Ovary (tissue), 9 donors: Measurements from ENCODE around the gene SH2D4B. TPM values are rescaled to one million over a fixed set of nuclear protein-coding genes. Genes with fewer than 3 reads are reported as not detected.

Source experiments
- DNase-seq, 5 donors: peaks; one replicate each; pipeline ENCODE4 v3.0.0-alpha.2; 2019 to 2020
- H3K27ac ChIP-seq, 2 donors: fragments of 200-600 bp; one replicate each; pipeline versions ENCODE4 v1.5.1 to v1.8.0; 2019 to 2022
- H3K27me3 ChIP-seq: fragments of 200-600 bp; one replicate; pipeline ENCODE4 v1.8.0; 2022
- H3K36me3 ChIP-seq: fragments of 200-600 bp; sonication (generic); one replicate; pipeline ENCODE4 v1.5.1; 2019
- H3K4me1 ChIP-seq: one replicate; pipeline ENCODE4 v1.8.1; 2013; ENCODE audit warnings: mild to moderate bottlenecking, moderate library complexity; ENCODE audit not compliant: insufficient read depth
- H3K4me3 ChIP-seq: fragments of 200-600 bp; sonication (generic); one replicate; pipeline ENCODE4 v1.5.1; 2017
- H3K9me3 ChIP-seq, 2 donors: fragments of 200-600 bp in 1 of 2; sonication (generic) in 1 of 2; one replicate each; pipeline versions ENCODE4 v1.5.1 to v1.8.1; 2013 to 2019; ENCODE audit warnings: mild to moderate bottlenecking in 1 of 2, moderate library complexity in 1 of 2
- EP300 ChIP-seq: sonication (generic); formaldehyde crosslinking; IDR thresholded peaks from one replicate; pipeline ENCODE4 v1.6.1; 2017; ENCODE audit warnings: antibody characterized with exemption
- POLR2A ChIP-seq: fragments of 450-650 bp; IDR thresholded peaks from one replicate; pipeline ENCODE4 v1.6.1; 2017; ENCODE audit warnings: antibody characterized with exemption, mild to moderate bottlenecking, moderate library complexity
- WGBS, 3 donors: extraction: QIAGEN DNeasy Blood & Tissue Kit in 1 of 3; methylation state at CpG; one replicate each; pipeline versions ENCODE4 v1.1.5 to v1.1.7; 2013 to 2017; 5-methylcytosine and 5-hydroxymethylcytosine counted together
- intact Hi-C, 4 donors: fragments of 100-400 bp; cut with DNase I; formaldehyde crosslinking; loops; one replicate each; pipeline versions ENCODE4 v1.11.0 to v1.15.1; 2022 to 2023
- polyA plus RNA-seq, 2 donors: library from polyadenylated mRNA; stranded (reverse); fragments of 200-250 nt in 1 of 2; fragments of 350-450 nt in 1 of 2; fragmentation: Illumina TruSeq in 1 of 2; extraction: RNeasy Lipid Tissue Mini Kit (QIAGEN cat#74804) in 1 of 2; gene quantifications; one replicate each; pipeline ENCODE4 v1.2.3, GENCODE V29; 2013 to 2014
- total RNA-seq, 7 donors: library from RNA; depleted of rRNA in 2 of 7; stranded (reverse); fragments of >200 nt in 2 of 7; fragmentation: NEBNext Ultra II Directional in 3 of 7; extraction: Animal tissue kit (Norgen Biotek cat#: 25700) in 3 of 7; gene quantifications; one replicate each; pipeline versions ENCODE4 v1.1.0 to v1.2.4, GENCODE V29; 2016 to 2023
- TF ChIP-seq, protein P1 (sequence below), 3 donors: fragments of 450-650 bp in 2 of 3; fragments of 200-600 bp in 1 of 3; IDR thresholded peaks; one replicate each; pipeline versions ENCODE4 v1.5.1 to v1.8.0; 2016 to 2022; ENCODE audit warnings: antibody characterized with exemption in 3 of 3, mild to moderate bottlenecking in 1 of 3
- donor health status: DM: no; HTN: no; CAD: no; lungs with moderate emphysema.
- donor health status: DM: no; HTN: no; CAD: no.
- donor health status: Bipolar disorder and iron deficiency.
- donor health status: DM: yes; HTN: yes; CAD: no.
- donor health status: DM: no; HTN: no; CAD: no.
- donor health status: DM: yes; HTN: yes; CAD: no.

Gene SH2D4B
- total and polyA plus RNA-seq, 9 donors: 0.05 to 0.53 (median 0.10) TPM; not detected in 5

DNA sequence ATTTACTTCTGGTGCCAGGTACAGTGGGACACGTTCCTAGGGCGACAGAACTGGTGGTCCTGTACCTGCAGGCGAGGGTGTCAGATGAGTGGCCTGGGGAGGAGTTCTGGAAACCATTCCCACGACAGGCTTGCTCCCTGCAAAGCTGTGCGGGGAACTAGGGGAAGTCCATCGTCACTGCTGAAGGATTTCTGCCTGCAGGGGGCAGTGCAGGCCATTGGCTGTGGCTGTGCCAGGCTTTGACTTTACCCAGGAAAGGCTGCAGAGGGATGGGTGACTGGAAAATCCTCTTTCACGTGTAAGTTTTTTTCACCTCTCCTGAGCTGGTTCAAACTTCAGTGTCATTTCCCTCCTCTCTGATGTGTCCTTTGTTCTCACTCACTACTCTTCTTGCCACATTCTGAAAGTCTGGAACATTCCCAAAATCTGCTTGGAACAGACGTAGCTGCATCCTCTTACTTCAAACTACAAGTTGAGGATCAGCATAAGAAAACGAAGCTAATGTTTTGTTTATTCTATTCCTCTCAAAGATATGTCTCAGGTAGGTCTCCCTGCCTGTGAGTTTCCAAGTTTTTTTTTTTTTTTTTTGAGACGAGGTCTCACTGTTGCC is 126.5 kb downstream of the SH2D4B start:
- Histone ChIP-seq H3K9me3 (no peaks in the 10 kb centered on the region), H3K27ac (no peak overlapping the region), H3K36me3 (no peaks in the 10 kb centered on the region), H3K27me3 (no peaks in the 10 kb centered on the region), H3K4me1 (no peaks in the 10 kb centered on the region), H3K4me3 (no peak overlapping the region)
- peak; percentile 58 to 83 (median 68) for DNase-seq
- intact Hi-C loops: loop anchor here in 1 of 4 donors (5.0 kb wide), 1 partner anchor 222 kb away; no protein-coding TSS in a partner anchor
- no peak for TF ChIP-seq POLR2A
- no peak for TF ChIP-seq EP300
- TF ChIP-seq, protein P1, sequence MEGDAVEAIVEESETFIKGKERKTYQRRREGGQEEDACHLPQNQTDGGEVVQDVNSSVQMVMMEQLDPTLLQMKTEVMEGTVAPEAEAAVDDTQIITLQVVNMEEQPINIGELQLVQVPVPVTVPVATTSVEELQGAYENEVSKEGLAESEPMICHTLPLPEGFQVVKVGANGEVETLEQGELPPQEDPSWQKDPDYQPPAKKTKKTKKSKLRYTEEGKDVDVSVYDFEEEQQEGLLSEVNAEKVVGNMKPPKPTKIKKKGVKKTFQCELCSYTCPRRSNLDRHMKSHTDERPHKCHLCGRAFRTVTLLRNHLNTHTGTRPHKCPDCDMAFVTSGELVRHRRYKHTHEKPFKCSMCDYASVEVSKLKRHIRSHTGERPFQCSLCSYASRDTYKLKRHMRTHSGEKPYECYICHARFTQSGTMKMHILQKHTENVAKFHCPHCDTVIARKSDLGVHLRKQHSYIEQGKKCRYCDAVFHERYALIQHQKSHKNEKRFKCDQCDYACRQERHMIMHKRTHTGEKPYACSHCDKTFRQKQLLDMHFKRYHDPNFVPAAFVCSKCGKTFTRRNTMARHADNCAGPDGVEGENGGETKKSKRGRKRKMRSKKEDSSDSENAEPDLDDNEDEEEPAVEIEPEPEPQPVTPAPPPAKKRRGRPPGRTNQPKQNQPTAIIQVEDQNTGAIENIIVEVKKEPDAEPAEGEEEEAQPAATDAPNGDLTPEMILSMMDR (IDR thresholded peaks at IDR 0.05): peak in 1 of 3 donors; percentile 34
- 50 to 55% (median 53%) methylated on average over 10 of the region's 10 CpGs for WGBS, 3 donors

DNA sequence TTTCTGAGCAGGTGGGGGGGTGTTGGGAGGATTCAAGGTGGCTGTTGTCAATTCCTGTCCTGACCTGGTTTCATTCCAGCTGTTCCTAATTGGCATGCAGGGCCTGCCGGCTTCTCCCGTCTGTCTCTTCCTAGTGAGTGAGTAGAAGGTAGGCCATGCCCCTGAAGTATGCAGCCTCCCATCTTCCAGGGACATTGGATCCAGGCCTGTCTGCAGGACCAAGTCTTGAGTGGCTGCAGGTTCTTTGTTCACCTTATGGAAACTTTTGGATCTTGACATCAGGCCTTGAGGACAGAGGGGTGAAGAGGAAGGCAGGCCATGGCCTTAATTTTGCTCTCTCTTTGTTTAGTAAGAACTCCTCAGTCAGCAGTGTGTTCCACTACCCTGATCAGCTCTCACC is 131.8 kb downstream of the SH2D4B start:
- TF ChIP-seq, protein P1 (IDR thresholded peaks at IDR 0.05): no peak
- TF ChIP-seq POLR2A (no peak), EP300 (no peak)
- no peak overlapping the region for H3K27ac ChIP-seq
- H3K9me3 ChIP-seq: no peaks in the 10 kb centered on the region
- H3K27me3 ChIP-seq: no peaks in the 10 kb centered on the region
- no peaks in the 10 kb centered on the region for H3K4me1 ChIP-seq
- H3K36me3 ChIP-seq: no peaks in the 10 kb centered on the region
- 78 to 95% (median 82%) methylated on average over 2 of the region's 2 CpGs for WGBS, 3 donors
- intact Hi-C loops: no loop called here
- no peak overlapping the region for H3K4me3 ChIP-seq
- DNase-seq: no peak

DNA sequence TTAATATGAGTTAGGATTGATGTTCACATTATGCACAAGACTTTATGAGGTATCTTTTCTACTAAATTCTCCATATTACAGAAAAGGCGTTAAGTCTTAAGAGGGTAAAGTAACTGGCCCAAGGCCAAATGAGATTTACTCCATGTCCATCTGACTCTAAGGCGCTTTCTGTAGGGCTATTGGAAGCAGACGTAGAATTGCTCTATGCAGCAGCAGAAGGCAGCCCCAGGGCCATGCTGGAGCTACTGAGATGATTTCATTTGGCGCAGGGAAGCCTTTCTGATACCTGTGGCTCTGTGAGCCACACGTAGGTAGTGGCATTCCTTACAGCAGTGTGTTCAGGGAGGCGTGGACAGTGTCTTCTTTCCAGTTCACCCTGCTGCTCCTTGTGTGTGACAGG is 133.1 kb downstream of the SH2D4B start:
- no peak for DNase-seq
- Histone ChIP-seq H3K27ac (no peak overlapping the region), H3K9me3 (no peaks in the 10 kb centered on the region), H3K4me1 (no peaks in the 10 kb centered on the region), H3K27me3 (no peaks in the 10 kb centered on the region), H3K4me3 (no peak overlapping the region), H3K36me3 (no peaks in the 10 kb centered on the region)
- no peak for TF ChIP-seq POLR2A
- TF ChIP-seq, protein P1 (IDR thresholded peaks at IDR 0.05): no peak
- TF ChIP-seq EP300: no peak
- intact Hi-C loops: loop anchor here in 1 of 4 donors (5.0 kb wide), 1 partner anchor 1148 kb away; no protein-coding TSS in a partner anchor
- WGBS, 3 donors: 84 to 91% (median 84%) methylated on average over 6 of the region's 6 CpGs

DNA sequence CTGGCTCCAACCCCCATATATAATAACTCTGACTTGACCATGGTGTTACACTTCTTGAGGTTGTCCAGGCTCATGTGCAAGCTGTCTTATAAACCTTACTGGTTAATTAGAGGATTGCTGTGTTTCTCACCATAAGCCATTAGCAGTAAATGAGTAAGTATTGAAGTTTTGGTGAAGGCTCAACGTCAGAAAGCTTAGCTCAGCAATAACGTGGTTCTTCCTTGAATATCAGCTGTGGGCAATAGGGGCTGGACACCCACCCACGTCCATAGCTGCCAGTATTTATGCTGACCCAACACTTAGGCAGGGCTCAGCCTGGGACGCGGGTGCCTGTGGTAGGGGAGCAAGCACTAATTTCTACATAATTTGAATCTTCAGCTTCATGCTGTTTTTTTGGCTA is 134.1 kb downstream of the SH2D4B start:
- intact Hi-C loops: loop anchor here in 1 of 4 donors (5.0 kb wide), 1 partner anchor 1150 kb away; no protein-coding TSS in a partner anchor
- H3K27me3 ChIP-seq: no peaks in the 10 kb centered on the region
- 66 to 86% (median 67%) methylated on average over 5 of the region's 5 CpGs for WGBS, 3 donors
- TF ChIP-seq, protein P1 (IDR thresholded peaks at IDR 0.05): no peak
- TF ChIP-seq EP300: no peak
- no peak for TF ChIP-seq POLR2A
- no peak for DNase-seq
- H3K4me1 ChIP-seq: no peaks in the 10 kb centered on the region
- H3K9me3 ChIP-seq: no peaks in the 10 kb centered on the region
- H3K4me3 ChIP-seq: no peak overlapping the region
- no peaks in the 10 kb centered on the region for H3K36me3 ChIP-seq
- H3K27ac ChIP-seq: no peak overlapping the region
